Parathyroid adenoma (tissue), 2 donors: ENCODE results near the gene SIGLEC15.

Source experiments
- H2AFZ ChIP-seq: fragments of 300-600 bp; sonication (generic); one replicate; pipeline ENCODE4 v1.7.0; 2017; ENCODE audit warnings: antibody characterized with exemption, mild to moderate bottlenecking
- H3K27ac ChIP-seq: fragments of 300-600 bp; sonication (generic); one replicate; pipeline ENCODE4 v1.7.0; 2017
- H3K27me3 ChIP-seq: fragments of 300-600 bp; sonication (generic); one replicate; pipeline ENCODE4 v1.7.0; 2017; ENCODE audit warnings: low read length; ENCODE audit not compliant: control insufficient read depth, insufficient read depth
- H3K36me3 ChIP-seq: fragments of 300-600 bp; sonication (generic); one replicate; pipeline ENCODE4 v1.7.0; 2017; ENCODE audit warnings: low read length; ENCODE audit not compliant: control insufficient read depth, insufficient read depth
- H3K4me1 ChIP-seq: fragments of 300-600 bp; sonication (generic); one replicate; pipeline ENCODE4 v1.7.0; 2017; ENCODE audit warnings: control low read depth
- H3K4me2 ChIP-seq: fragments of 300-600 bp; sonication (generic); one replicate; pipeline ENCODE4 v1.7.0; 2017; ENCODE audit warnings: low read length
- H3K4me3 ChIP-seq: fragments of 300-600 bp; sonication (generic); one replicate; pipeline ENCODE4 v1.7.0; 2017; ENCODE audit warnings: low read depth, low read length
- H3K79me2 ChIP-seq: fragments of 300-600 bp; sonication (generic); one replicate; pipeline ENCODE4 v1.7.0; 2017; ENCODE audit warnings: control low read depth
- H3K9ac ChIP-seq: fragments of 300-600 bp; sonication (generic); one replicate; pipeline ENCODE4 v1.7.0; 2017; ENCODE audit warnings: mild to moderate bottlenecking
- H3K9me3 ChIP-seq: fragments of 300-600 bp; sonication (generic); one replicate; pipeline ENCODE4 v1.7.0; 2017; ENCODE audit warnings: low read length; ENCODE audit not compliant: control insufficient read depth
- CTCF ChIP-seq: fragments of 300-600 bp; sonication (generic); IDR thresholded peaks from one replicate; pipeline ENCODE4 v1.7.0; 2017; ENCODE audit warnings: antibody characterized with exemption, mild to moderate bottlenecking
- donor health status: primary hyperparathyroidism.

SIGLEC15 gene

GRCh38 chr18:45874491-45875184, 49.2 kb downstream of the SIGLEC15 start:
- Histone ChIP-seq H2AFZ (no peak overlapping the region), H3K4me1 (peaks cover 3% of the 10 kb centered on the region), H3K9me3 (no peaks in the 10 kb centered on the region), H3K9ac (no peak overlapping the region), H3K79me2 (peaks cover 4% of the 10 kb centered on the region), H3K27me3 (no peaks in the 10 kb centered on the region), H3K27ac (no peak overlapping the region), H3K4me2 (no peak overlapping the region), H3K36me3 (no peaks in the 10 kb centered on the region), H3K4me3 (no peak overlapping the region)
- TF ChIP-seq CTCF = no peak

GRCh38 chr18:45876161-45876560, 50.7 kb downstream of the SIGLEC15 start:
- no peak for TF ChIP-seq CTCF
- Histone ChIP-seq H3K9ac (no peak overlapping the region), H2AFZ (no peak overlapping the region)

GRCh38 chr18:45877403-45877802, 51.9 kb downstream of the SIGLEC15 start:
- Histone ChIP-seq H3K9me3 (no peaks in the 10 kb centered on the region), H3K27ac (no peak overlapping the region), H3K9ac (no peak overlapping the region), H3K4me1 (peaks cover 3% of the 10 kb centered on the region), H3K79me2 (peaks cover 6% of the 10 kb centered on the region), H3K36me3 (no peaks in the 10 kb centered on the region), H3K4me2 (no peak overlapping the region), H3K4me3 (no peak overlapping the region), H2AFZ (no peak overlapping the region), H3K27me3 (no peaks in the 10 kb centered on the region)
- no peak for TF ChIP-seq CTCF

More at GRCh38 chr18:45876161-45876560, 50.7 kb downstream of the SIGLEC15 start:
- H3K27ac ChIP-seq = no peak overlapping the region
- no peaks in the 10 kb centered on the region for H3K27me3 ChIP-seq
- H3K4me2 ChIP-seq = no peak overlapping the region
- no peak overlapping the region for H3K4me3 ChIP-seq
- peaks cover 6% of the 10 kb centered on the region for H3K79me2 ChIP-seq
- H3K4me1 ChIP-seq = peaks cover 3% of the 10 kb centered on the region
- H3K36me3 ChIP-seq = no peaks in the 10 kb centered on the region
- H3K9me3 ChIP-seq = no peaks in the 10 kb centered on the region

- H2AFZ ChIP-seq = no peak overlapping the region
- no peaks in the 10 kb centered on the region for H3K9me3 ChIP-seq
- peak; percentile 98 for TF ChIP-seq CTCF
- H3K27ac ChIP-seq = no peak overlapping the region
- H3K36me3 ChIP-seq = no peaks in the 10 kb centered on the region
- H3K27me3 ChIP-seq = no peaks in the 10 kb centered on the region
- no peak overlapping the region for H3K4me3 ChIP-seq
- no peak overlapping the region for H3K9ac ChIP-seq
- peaks cover 3% of the 10 kb centered on the region for H3K4me1 ChIP-seq
- peaks cover 6% of the 10 kb centered on the region for H3K79me2 ChIP-seq
- no peak overlapping the region for H3K4me2 ChIP-seq
These were observed 54.5 kb downstream of the SIGLEC15 start for GRCh38 chr18:45879681-45880655.
